NCI-H524 (cell line): ENCODE data around the gene DEDD2.

Source experiments
- DNase-seq, 2 experiments: peaks; one replicate each; lab custom pipeline; 2025; lab: John Stamatoyannopoulos, UW

The DEDD2 gene

GRCh38 chr19:42228641-42229040 lies 11.2 kb upstream of the DEDD2 start:
- no peak for DNase-seq

GRCh38 chr19:42226886-42227285 lies 9.4 kb upstream of the DEDD2 start:
- no peak for DNase-seq

DNA sequence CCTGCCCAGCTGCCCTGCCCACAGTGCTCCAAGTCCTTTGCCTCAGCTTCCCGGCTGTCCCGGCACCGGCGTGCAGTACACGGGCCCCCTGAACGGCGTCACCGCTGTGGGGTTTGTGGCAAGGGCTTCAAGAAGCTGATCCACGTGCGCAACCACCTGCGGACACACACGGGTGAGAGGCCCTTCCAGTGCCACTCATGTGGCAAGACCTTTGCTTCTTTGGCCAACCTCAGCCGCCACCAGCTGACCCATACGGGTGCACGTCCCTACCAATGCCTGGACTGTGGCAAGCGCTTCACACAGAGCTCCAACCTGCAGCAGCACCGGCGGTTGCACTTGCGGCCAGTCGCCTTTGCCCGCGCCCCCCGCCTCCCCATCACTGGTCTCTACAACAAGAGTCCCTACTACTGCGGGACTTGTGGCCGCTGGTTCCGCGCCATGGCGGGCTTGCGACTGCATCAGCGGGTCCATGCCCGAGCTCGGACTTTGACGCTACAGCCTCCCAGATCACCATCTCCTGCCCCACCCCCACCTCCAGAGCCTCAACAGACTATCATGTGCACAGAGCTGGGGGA lies 8.3 kb upstream of the DEDD2 start:
- DNase-seq: no peak

DNA sequence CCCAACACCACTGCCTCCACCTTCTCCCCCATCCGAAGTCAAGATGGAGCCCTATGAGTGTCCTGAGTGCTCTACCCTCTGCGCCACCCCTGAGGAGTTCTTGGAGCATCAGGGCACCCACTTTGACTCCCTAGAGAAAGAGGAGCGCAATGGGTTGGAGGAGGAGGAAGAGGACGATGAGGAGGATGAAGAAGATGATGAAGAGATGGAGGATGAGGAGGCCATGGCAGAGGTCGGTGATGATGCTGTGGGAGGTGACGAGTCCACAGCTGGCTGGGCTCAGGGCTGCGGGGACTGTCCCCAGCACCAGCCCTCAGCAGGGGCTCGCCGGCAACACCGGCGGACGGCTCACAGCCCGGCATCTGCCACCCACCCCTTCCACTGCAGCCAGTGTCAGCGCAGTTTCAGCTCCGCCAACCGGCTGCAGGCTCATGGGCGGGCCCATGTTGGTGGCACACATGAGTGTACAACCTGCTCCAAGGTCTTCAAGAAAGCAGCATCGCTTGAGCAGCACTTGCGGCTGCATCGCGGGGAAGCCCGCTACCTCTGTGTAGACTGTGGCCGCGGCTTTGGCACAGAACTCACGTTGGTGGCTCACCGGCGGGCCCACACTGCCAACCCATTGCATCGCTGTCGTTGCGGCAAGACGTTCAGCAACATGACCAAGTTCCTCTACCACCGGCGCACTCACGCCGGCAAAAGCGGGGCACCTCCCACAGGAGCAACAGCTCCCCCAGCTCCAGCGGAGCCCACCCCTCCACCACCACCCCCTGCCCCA lies 7.7 kb upstream of the DEDD2 start:
- DNase-seq: no peak

DNA sequence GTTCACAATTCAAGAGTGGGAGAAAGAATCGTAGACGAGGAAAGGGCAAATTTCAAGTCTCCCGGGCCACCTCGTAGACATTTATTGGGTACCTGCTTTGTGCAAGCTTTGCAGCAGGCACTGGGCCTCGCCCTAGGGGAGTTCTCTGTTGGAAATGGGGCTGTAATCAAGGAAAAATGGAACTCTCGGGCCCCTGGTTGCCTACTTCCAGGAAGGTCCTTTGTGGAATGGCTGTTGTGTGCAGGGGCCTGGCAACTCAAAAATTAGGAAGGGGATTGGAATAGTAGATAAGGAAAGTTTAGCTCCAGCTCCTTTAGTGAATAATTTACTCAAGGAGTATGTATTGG lies 3.2 kb upstream of the DEDD2 start:
- DNase-seq: no peak

- DNase-seq: peak; percentile 97 to 99
Measured at GRCh38 chr19:42219812-42220750, 2.6 kb upstream of the DEDD2 start, which contains the start of gene ZNF526. TSS of gene ZNF526 (plus strand) at chr19:42220312. CDS start at chr19:42224404, 4,092 bp downstream.

DNA sequence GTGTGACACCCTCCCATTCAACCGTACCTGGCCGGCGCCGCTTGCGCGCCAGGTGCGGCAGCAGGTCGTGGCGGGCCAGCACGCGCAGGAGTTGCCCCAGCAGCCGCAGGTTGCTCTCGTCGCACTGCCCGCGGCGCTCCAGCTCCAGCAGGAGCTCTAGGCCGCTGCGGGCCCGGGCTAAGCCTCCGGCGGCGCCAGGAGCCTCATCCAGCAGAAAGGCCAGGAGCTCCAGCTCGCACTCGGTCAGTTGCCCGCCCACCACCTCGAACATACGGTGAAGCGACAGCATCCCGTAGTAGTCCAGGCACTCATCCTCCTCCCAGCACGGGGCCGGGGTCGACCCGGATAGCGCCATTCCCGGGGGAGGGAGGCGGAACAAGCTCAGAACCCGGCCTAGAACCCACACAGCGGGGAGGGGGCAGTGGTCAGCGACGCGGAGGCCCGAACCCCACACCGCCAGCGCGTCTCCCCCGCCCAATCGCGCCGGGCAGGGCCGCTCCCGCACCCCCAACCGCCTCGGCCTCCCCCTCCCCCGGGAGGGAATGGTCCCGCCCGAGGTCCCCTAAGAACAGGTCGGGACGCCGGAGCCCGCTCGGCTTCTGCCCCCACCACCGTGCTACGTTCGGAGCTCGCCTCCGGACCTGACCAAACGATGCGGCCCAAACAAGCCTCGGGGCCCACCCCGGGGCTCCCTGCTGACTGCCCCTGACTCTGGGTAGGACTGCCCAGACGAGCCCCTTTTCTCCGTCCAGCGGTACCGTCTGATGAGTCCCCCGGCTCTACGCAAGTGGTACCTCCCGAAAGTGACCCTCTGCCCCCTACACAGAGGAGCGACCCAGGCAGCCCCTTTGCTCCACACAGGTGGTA lies 591 bp downstream of the DEDD2 start:
- peak in 1 of 2 experiments; percentile 46 for DNase-seq

- no peak for DNase-seq
Measured at GRCh38 chr19:42214810-42215485, 2.5 kb downstream of the DEDD2 start.

DNA sequence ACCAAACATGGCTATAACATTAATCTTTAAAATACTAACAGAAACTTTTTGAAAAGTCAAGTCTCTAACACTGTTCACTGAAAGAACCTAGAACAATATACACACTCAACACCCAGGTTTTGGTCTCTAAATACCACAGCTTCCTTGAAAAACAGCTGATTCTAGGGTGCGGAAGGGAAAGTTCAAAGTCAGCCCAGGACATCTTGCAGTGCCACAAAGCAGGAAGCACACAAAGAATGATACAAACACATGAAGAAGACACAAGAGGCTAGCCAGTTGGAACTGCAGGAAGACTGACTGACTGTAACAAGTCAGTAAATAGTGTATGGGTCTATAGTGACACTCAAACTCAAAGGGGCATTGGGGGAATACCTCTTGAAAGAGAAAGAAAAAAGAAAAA lies 4.6 kb downstream of the DEDD2 start:
- DNase-seq: no peak

DNA sequence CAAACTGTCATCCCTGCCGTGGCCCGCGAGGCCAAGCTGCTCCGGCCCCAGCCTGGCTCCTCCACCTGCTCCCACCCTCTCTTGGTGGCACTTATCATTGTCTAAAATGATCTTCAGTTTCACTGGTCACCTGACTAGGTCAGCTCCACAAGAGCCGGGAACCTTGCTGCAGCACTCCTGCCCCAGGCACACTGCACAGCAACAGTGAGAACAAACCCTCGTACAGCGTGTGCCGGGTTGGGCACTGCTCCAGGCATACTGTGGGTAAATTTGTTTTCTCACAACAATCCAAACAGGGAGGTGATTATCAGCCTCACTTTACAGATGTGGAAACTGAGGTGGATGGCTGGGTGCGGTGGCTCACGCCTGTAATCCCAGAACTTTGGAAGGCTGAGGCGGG lies 8.9 kb downstream of the DEDD2 start:
- no peak for DNase-seq

DNA sequence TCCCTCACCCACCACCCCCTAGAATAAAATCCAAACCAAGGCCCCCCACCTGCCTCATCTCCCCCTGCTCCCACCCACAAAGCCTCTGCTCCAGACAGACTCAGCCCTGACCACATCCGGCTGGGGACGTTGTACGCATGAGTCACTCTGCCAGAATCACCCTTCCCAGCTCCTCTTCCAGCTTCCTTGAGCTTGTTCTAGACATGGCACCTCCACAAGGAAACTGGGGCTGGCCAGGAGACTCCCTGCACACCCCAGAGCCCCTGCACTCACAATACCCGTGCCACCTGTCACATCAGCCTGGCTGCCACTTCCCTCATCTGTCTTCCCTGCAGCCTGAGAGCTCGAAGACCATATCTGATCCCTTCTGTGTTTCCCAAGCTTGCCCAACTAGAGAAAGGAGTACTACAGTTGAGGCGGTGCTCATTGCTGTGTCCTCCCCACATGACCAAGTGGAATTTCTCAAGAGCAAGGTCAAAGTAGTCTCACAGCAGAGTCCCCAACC lies 9.7 kb downstream of the DEDD2 start:
- DNase-seq: no peak

GRCh38 chr19:42206871-42207755 lies 10.4 kb downstream of the DEDD2 start:
- DNase-seq: no peak

DNA sequence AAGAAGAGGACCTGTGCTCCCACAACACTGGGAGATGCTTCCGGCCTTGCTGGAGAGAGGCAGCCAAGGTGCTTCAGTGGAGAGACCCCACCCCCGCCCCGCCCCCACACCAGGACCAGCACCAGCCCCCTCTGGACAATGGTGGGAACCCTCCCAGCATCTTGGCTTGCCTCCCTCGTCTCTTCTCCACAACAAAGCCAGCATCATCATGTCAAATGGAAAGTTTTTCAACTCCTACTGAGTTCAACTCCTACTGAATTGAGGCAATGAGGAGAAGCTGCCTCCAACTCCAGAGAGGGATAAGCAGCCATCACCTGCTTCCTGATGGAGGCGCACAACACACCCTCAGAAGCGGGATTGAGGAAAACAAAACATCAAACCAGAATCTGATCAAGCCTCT lies 12.8 kb downstream of the DEDD2 start:
- no peak for DNase-seq

GRCh38 chr19:42203700-42204099 lies 13.8 kb downstream of the DEDD2 start:
- DNase-seq: no peak

DNA sequence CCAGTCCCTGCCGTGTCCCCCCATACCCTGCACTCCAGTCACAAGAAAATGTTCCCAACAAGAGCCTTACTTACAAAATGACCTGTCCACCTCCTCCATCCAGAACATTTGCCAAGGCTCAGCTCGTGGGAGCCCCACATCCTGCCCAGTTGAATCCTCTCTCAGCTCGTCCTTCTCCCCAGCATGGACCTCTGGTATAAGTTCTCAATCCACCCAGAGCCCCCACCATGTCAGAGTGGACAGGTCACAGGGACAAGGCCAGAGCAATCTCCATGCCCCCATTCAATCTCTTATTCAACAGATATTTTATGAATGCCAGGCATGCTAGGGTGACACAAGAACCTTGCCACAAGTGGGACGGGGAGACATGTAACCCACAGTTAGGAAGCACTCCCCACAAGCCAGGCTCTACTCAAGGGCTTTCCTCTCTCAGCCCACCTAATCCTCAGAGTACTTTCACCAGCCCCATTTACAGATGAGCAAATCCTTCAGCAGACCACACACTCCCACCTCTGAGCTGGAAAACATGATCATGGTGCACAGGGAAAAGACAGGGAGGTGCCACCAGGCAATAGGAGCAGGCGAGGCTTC lies 15.1 kb downstream of the DEDD2 start:
- DNase-seq: no peak

- no peak for DNase-seq
Measured at GRCh38 chr19:42201489-42202289, 15.8 kb downstream of the DEDD2 start.

GRCh38 chr19:42200116-42200715 lies 17.3 kb downstream of the DEDD2 start:
- no peak for DNase-seq

DNA sequence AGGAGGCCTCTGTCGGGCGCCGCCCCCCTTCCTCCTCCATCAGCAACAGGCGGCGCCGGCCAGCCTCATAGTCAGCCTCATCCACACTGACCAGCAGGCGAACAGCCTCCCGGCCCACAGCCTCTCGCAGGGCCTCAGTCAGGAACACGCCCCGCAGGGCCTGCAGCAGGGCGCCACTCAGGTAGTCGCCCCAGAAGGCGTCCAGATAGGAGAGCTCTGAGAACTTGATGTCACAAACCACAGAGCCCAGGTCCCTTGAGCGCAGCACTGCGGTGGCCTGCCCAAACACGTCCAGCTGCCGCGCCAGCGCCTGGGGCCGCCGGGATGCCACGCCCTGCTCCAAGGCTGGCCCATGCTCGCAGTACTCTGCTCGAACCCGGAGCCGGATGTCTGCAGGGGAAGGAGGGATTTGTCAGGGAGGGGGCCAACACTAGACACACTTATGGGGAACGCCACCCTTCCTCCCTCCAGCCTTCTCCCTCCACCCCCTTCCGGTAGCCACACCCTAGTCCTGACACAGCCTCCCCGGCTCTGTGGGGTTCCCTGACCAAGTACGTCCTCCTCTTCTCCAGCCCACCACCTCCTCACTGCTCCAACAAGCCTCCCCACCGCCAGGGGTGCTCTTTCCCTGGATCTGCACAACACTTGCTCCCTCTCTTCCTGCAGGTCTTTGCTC lies 17.9 kb downstream of the DEDD2 start:
- DNase-seq: no peak
